SU-DHL-6 (cell line): ENCODE data around the gene TRDN.

Experiments used
- H2AFZ ChIP-seq: fragments of 200-600 bp; sonication (generic); 2 replicates; pipeline ENCODE4 v1.6.1; 2014; ENCODE audit warnings: low read depth, mild to moderate bottlenecking, moderate library complexity, mixed read lengths, antibody characterized with exemption, low read length; ENCODE audit not compliant: severe bottlenecking
- H3F3A ChIP-seq: fragments of 200-600 bp; shearing (Covaris generic); 2 replicates; pipeline ENCODE4 v1.6.0; 2016; ENCODE audit warnings: antibody characterized with exemption, mild to moderate bottlenecking; ENCODE audit not compliant: insufficient read depth
- H3K27ac ChIP-seq: fragments of 200-600 bp; sonication (generic); 2 replicates; pipeline ENCODE4 v1.5.1; 2016; ENCODE audit warnings: low read depth, mild to moderate bottlenecking, low read length, moderate library complexity, mixed read lengths
- H3K27me3 ChIP-seq: fragments of 200-600 bp; sonication (generic), shearing (Covaris generic); 2 replicates; pipeline ENCODE4 v1.6.0; 2014; ENCODE audit warnings: mild to moderate bottlenecking, low read length
- H3K36me3 ChIP-seq: fragments of 200-600 bp; sonication (generic); 2 replicates; pipeline ENCODE4 v1.6.1; 2014; ENCODE audit warnings: mild to moderate bottlenecking, low read length, mixed read lengths
- H3K4me2 ChIP-seq: fragments of 300-600, 200-600 bp; shearing (Covaris generic), sonication (generic); 2 replicates; pipeline ENCODE4 v1.6.0; 2014; ENCODE audit warnings: low read length, low read depth, mild to moderate bottlenecking; ENCODE audit not compliant: poor library complexity, severe bottlenecking
- H3K4me3 ChIP-seq: fragments of 200-600 bp; sonication (generic); 2 replicates; pipeline ENCODE4 v1.5.1; 2014; ENCODE audit warnings: antibody characterized with exemption, low read length, mild to moderate bottlenecking, mixed read lengths; ENCODE audit not compliant: insufficient read depth, poor library complexity, severe bottlenecking
- H3K79me2 ChIP-seq: fragments of 200-600 bp; sonication (generic); 2 replicates; pipeline ENCODE4 v1.6.1; 2014; ENCODE audit warnings: mild to moderate bottlenecking, low read length, moderate library complexity; ENCODE audit not compliant: insufficient read depth
- H3K9ac ChIP-seq: fragments of 200-600 bp; sonication (generic); 2 replicates; pipeline ENCODE4 v1.7.0; 2014; ENCODE audit warnings: mild to moderate bottlenecking, low read length
- H3K9me2 ChIP-seq: fragments of 200-600 bp; sonication (generic); replicated peaks from 2 replicates; pipeline ENCODE4 v1.6.1; 2014; ENCODE audit warnings: low read length; ENCODE audit not compliant: insufficient read depth
- H3K9me3 ChIP-seq: fragments of 200-600 bp; sonication (generic); 2 replicates; pipeline ENCODE4 v1.6.1; 2014; ENCODE audit warnings: low read length, mixed read lengths; ENCODE audit not compliant: insufficient read depth
- H4K20me1 ChIP-seq: fragments of 200-600 bp; sonication (generic); 2 replicates; pipeline ENCODE4 v1.6.1; 2014; ENCODE audit warnings: low read depth, mild to moderate bottlenecking, antibody characterized with exemption, low read length, moderate library complexity, mixed read lengths
- CTCF ChIP-seq: fragments of 200-600 bp; sonication (generic); IDR thresholded peaks from one replicate; pipeline ENCODE4 v1.5.1; 2017; ENCODE audit warnings: antibody characterized with exemption, mild to moderate bottlenecking, low read length, moderate library complexity; ENCODE audit not compliant: insufficient read depth, poor library complexity, severe bottlenecking
- EZH2phosphoT487 ChIP-seq: fragments of 200-600 bp; sonication (generic), shearing (Covaris generic); conservative IDR thresholded peaks from 2 replicates; pipeline ENCODE4 v1.6.1; 2018; ENCODE audit warnings: mild to moderate bottlenecking, antibody characterized with exemption, low read length, moderate library complexity, mixed read lengths

Gene TRDN

GRCh38 chr6:123570813-123571684, 65.7 kb downstream of the TRDN start:
- no peak overlapping the region for H3K9ac ChIP-seq
- H3K4me3 ChIP-seq = no peak overlapping the region
- TF ChIP-seq EZH2phosphoT487 (no peak), CTCF (no peak)
- no peaks in the 10 kb centered on the region for H3K36me3 ChIP-seq
- no peaks in the 10 kb centered on the region for H4K20me1 ChIP-seq
- H3K9me3 ChIP-seq = no peaks in the 10 kb centered on the region
- H3K9me2 ChIP-seq = no peaks in the 10 kb centered on the region
- H3K27ac ChIP-seq = no peak overlapping the region
- no peaks in the 10 kb centered on the region for H3F3A ChIP-seq
- H3K4me2 ChIP-seq = no peak overlapping the region
- no peaks in the 10 kb centered on the region for H3K27me3 ChIP-seq
- H3K79me2 ChIP-seq = no peaks in the 10 kb centered on the region
- no peak overlapping the region for H2AFZ ChIP-seq

- H3K36me3 ChIP-seq = no peaks in the 10 kb centered on the region
- H3K27me3 ChIP-seq = no peaks in the 10 kb centered on the region
- H3F3A ChIP-seq = no peaks in the 10 kb centered on the region
- no peaks in the 10 kb centered on the region for H3K9me2 ChIP-seq
- TF ChIP-seq EZH2phosphoT487 (no peak), CTCF (no peak)
- no peak overlapping the region for H3K4me3 ChIP-seq
- no peaks in the 10 kb centered on the region for H4K20me1 ChIP-seq
- H3K9me3 ChIP-seq = no peaks in the 10 kb centered on the region
- no peak overlapping the region for H3K4me2 ChIP-seq
- no peak overlapping the region for H3K9ac ChIP-seq
- H2AFZ ChIP-seq = no peak overlapping the region
- H3K79me2 ChIP-seq = no peaks in the 10 kb centered on the region
- H3K27ac ChIP-seq = no peak overlapping the region
Observed at GRCh38 chr6:123569575-123569974, 67.2 kb downstream of the TRDN start.

GRCh38 chr6:123565529-123565928, 71.2 kb downstream of the TRDN start:
- no peaks in the 10 kb centered on the region for H3K79me2 ChIP-seq
- no peaks in the 10 kb centered on the region for H3F3A ChIP-seq
- H3K9me3 ChIP-seq = no peaks in the 10 kb centered on the region
- H4K20me1 ChIP-seq = no peaks in the 10 kb centered on the region
- no peaks in the 10 kb centered on the region for H3K27me3 ChIP-seq
- no peak overlapping the region for H3K4me2 ChIP-seq
- no peaks in the 10 kb centered on the region for H3K36me3 ChIP-seq
- no peak for TF ChIP-seq CTCF
- H3K4me3 ChIP-seq = no peak overlapping the region
- no peaks in the 10 kb centered on the region for H3K9me2 ChIP-seq
- H3K27ac ChIP-seq = no peak overlapping the region
- no peak overlapping the region for H3K9ac ChIP-seq
- no peak overlapping the region for H2AFZ ChIP-seq
